Loucy (cell line): ENCODE data around the gene TOR1B.

Experiments used
- CTCF ChIP-seq: fragments of 200-600 bp; sonication (generic); conservative IDR thresholded peaks from 2 replicates; pipeline ENCODE4 v1.5.1; 2014; ENCODE audit warnings: mild to moderate bottlenecking, antibody characterized with exemption, low read length
- EZH2phosphoT487 ChIP-seq: fragments of 200-600 bp; IDR thresholded peaks from 2 replicates; pipeline ENCODE4 v1.6.1; 2018; ENCODE audit warnings: antibody characterized with exemption, mild to moderate bottlenecking, moderate library complexity, borderline replicate concordance

GRCh38 chr9:129858167-129858962 is 55.4 kb downstream of the TOR1B start:
- TF ChIP-seq CTCF (no peak), EZH2phosphoT487 (no peak)
